OCI-LY1 (cell line): ENCODE results near the gene GPR26.

Experiments
- EZH2 ChIP-seq: fragments of 200-600 bp; sonication (generic), shearing (Covaris generic); IDR thresholded peaks from 2 replicates; pipeline ENCODE4 v1.8.0; 2017; ENCODE audit warnings: borderline replicate concordance, mixed run types, mild to moderate bottlenecking, antibody characterized with exemption, low read length, moderate library complexity, mixed read lengths
- TF ChIP-seq, protein P1 (sequence below): fragments of 200-600 bp; sonication (generic), shearing (Covaris generic); IDR thresholded peaks from 2 replicates; pipeline ENCODE4 v1.5.1; 2017; ENCODE audit warnings: mild to moderate bottlenecking, antibody characterized with exemption, low read length, moderate library complexity, mixed read lengths

DNA sequence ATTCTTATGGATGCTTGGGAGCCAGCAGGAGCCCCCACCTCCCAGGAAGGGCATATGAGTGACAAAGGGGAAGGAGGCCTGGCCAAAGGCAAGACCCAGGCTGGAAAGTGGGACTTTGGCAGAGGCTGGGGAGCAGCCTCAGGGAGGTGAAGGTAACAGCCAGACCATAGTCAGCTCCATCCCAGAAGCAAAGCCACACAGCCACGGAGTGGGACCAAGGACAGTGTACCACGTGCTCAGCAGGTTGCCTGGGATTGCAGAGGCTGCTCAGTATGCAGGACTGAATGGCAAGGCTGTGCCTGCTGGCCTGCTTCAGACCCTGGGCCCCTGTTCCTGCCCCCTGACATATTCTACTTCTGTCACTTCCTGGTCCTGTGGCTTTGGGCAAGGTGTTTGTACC lies 17.6 kb upstream of the GPR26 start:
- TF ChIP-seq, protein P1, sequence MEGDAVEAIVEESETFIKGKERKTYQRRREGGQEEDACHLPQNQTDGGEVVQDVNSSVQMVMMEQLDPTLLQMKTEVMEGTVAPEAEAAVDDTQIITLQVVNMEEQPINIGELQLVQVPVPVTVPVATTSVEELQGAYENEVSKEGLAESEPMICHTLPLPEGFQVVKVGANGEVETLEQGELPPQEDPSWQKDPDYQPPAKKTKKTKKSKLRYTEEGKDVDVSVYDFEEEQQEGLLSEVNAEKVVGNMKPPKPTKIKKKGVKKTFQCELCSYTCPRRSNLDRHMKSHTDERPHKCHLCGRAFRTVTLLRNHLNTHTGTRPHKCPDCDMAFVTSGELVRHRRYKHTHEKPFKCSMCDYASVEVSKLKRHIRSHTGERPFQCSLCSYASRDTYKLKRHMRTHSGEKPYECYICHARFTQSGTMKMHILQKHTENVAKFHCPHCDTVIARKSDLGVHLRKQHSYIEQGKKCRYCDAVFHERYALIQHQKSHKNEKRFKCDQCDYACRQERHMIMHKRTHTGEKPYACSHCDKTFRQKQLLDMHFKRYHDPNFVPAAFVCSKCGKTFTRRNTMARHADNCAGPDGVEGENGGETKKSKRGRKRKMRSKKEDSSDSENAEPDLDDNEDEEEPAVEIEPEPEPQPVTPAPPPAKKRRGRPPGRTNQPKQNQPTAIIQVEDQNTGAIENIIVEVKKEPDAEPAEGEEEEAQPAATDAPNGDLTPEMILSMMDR: no peak
- no peak for TF ChIP-seq EZH2
